ENCODE results near the gene SLC4A3. TPM values are rescaled to one million over a fixed set of nuclear protein-coding genes. Genes with fewer than 3 reads are reported as not detected.
A peak's percentile ranks its signal among the peaks of the same experiment; 100 is the strongest.

Gene SLC4A3
- total and polyA plus RNA-seq, 12 donors, result 197 to 671 (median 370) TPM

DNA sequence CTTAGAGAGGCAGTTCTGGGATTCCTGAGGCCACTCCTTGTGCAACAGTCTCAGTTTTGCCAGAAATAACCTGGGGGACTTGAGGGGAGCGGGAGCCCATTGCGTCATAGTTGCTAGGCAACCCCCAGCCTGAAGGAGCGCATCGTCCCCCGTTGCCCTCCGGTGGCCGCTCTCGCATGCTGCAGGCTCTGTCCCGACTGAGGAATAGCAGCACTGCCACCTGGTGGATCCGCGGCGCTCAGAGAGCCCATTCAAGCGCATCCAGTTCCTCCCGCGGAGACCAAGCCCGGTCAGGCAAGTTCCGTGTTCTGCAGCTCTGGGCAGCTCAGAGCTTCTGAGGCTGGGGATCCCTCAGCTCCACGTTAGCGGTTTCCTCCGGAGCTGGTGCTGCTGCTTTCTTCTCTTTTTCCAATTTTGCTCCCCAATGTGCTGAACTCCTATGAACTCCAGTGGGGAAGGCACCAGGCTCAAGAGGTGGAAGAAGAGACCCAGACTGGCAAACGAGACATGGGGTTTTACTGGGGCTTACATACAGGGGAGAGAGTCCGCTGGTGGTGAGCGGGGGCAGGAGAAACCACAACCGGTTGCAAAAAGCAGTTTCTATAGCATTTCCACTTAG is 15.1 kb downstream of the SLC4A3 start:
- H3K36me3 ChIP-seq, result peaks cover 0 to 20% (median 0%) of the 10 kb centered on the region in 9 donors
- peaks cover 16 to 88% (median 47%) of the 10 kb centered on the region in 9 donors for H3K4me1 ChIP-seq
- TF ChIP-seq, protein P1, sequence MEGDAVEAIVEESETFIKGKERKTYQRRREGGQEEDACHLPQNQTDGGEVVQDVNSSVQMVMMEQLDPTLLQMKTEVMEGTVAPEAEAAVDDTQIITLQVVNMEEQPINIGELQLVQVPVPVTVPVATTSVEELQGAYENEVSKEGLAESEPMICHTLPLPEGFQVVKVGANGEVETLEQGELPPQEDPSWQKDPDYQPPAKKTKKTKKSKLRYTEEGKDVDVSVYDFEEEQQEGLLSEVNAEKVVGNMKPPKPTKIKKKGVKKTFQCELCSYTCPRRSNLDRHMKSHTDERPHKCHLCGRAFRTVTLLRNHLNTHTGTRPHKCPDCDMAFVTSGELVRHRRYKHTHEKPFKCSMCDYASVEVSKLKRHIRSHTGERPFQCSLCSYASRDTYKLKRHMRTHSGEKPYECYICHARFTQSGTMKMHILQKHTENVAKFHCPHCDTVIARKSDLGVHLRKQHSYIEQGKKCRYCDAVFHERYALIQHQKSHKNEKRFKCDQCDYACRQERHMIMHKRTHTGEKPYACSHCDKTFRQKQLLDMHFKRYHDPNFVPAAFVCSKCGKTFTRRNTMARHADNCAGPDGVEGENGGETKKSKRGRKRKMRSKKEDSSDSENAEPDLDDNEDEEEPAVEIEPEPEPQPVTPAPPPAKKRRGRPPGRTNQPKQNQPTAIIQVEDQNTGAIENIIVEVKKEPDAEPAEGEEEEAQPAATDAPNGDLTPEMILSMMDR (IDR thresholded peaks at IDR 0.05), result peak; percentile 93 to 100 (median 98)
- 9% methylated on average over 24 of the region's 24 CpGs for WGBS, 2 donors
- peak overlapping the region in 9 of 10 donors; percentile 75 to 99 (median 88) for H3K27ac ChIP-seq
- intact Hi-C loops (cut with DNase I), result loop anchor here in 9 of 10 donors (1.0 to 10.0 kb wide), 11 partner anchors 45 to 240 kb away; partner anchors contain the start of genes CHPF (in 6 of the 9), OBSL1 (in 2 of the 9), TMEM198 (in 2 of the 9) and INHA (in 1 of the 9)
- peak; percentile 51 to 79 (median 65) for ATAC-seq
- no peaks in the 10 kb centered on the region for H3K27me3 ChIP-seq
- peak; percentile 94 to 95 for DNase-seq
- no peak overlapping the region for H3K4me3 ChIP-seq
- H3K9me3 ChIP-seq, result no peaks in the 10 kb centered on the region

DNA sequence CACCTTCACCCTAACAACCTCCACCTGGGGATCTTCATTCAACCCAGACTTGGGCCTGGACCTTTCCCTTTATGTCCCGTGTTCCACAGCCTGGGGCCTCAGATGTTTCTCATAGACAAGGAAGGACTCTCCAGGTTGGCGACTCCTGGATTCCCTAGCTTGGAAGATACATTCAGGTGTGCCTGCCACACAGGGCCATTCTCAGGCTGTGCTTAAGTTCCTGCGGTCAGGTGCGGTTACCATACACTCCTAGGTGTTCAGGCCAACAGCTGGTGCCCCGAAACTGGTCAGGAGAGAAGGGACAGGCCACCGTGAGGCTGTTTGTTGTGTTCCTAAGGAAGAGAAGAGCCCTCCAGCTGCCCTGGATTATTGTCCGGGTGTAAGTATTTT is 15.6 kb downstream of the SLC4A3 start:
- intact Hi-C loops (cut with DNase I), result loop anchor here in 9 of 10 donors (2.0 to 10.0 kb wide), 9 partner anchors 44 to 241 kb away; partner anchors contain the start of genes CHPF (in 5 of the 9), TMEM198 (in 2 of the 9), INHA (in 1 of the 9) and OBSL1 (in 1 of the 9)
- Histone ChIP-seq H3K4me3 (no peak overlapping the region), H3K36me3 (peaks cover 0 to 15% (median 0%) of the 10 kb centered on the region in 9 donors), H3K9me3 (no peaks in the 10 kb centered on the region), H3K4me1 (peaks cover 16 to 83% (median 45%) of the 10 kb centered on the region in 9 donors), H3K27me3 (peaks cover 0 to 2% (median 0%) of the 10 kb centered on the region in 7 donors), H3K27ac (peak overlapping the region; percentile 11 to 99 (median 88))
- ATAC-seq, result no peak
- WGBS, 2 donors, result 76 to 84% methylated on average over 7 of the region's 7 CpGs
- TF ChIP-seq, protein P1 (IDR thresholded peaks at IDR 0.05), result no peak
- DNase-seq, result no peak

DNA sequence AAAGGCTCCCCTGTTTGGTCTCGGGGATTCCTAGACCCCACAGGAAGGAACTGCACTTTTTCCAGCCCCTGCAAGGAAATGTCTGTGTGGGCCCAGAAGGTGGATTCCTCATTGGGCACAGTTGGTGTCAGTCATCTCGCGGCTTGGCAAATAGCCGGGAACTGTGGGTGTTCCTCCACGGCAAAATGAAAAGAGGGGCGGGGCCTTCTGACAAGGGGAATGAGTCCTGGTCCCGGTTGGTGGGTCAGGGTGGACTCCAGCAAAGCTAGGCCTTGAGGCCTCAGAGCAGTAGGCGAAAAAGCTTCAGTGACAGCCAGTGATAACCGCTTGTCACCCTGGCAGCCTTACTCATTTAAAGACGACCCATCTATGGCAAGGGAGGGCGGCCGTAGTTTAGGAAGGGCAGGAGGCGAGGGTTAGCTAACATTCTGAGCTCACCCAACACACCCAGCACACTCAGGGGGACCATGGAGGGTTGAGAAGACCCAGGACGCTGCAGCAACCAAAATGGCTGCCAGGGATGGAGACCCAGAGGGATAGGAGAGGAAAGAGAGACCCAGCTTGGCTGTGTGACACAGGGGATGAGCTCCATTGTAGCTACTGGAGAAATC is 16.5 kb downstream of the SLC4A3 start:
- intact Hi-C loops (cut with DNase I), result loop anchor here in 9 of 10 donors (2.0 to 10.0 kb wide), 10 partner anchors 13 to 242 kb away; partner anchors contain the start of genes CHPF (in 6 of the 9), TMEM198 (in 2 of the 9), INHA (in 1 of the 9) and OBSL1 (in 1 of the 9)
- Histone ChIP-seq H3K36me3 (peaks cover 0 to 11% (median 0%) of the 10 kb centered on the region in 9 donors), H3K27me3 (peaks cover 0 to 8% (median 0%) of the 10 kb centered on the region in 7 donors), H3K9me3 (no peaks in the 10 kb centered on the region), H3K27ac (peak overlapping the region; percentile 57 to 99 (median 88)), H3K4me1 (peaks cover 13 to 75% (median 38%) of the 10 kb centered on the region in 9 donors), H3K4me3 (no peak overlapping the region)
- peak; percentile 64 to 70 for DNase-seq
- ATAC-seq, result peak; percentile 10 to 45 (median 29)
- 60 to 74% methylated on average over 14 of the region's 14 CpGs for WGBS, 2 donors
- TF ChIP-seq, protein P1 (IDR thresholded peaks at IDR 0.05), result no peak
